ENCODE measurements around the gene CFAP77.

DNA sequence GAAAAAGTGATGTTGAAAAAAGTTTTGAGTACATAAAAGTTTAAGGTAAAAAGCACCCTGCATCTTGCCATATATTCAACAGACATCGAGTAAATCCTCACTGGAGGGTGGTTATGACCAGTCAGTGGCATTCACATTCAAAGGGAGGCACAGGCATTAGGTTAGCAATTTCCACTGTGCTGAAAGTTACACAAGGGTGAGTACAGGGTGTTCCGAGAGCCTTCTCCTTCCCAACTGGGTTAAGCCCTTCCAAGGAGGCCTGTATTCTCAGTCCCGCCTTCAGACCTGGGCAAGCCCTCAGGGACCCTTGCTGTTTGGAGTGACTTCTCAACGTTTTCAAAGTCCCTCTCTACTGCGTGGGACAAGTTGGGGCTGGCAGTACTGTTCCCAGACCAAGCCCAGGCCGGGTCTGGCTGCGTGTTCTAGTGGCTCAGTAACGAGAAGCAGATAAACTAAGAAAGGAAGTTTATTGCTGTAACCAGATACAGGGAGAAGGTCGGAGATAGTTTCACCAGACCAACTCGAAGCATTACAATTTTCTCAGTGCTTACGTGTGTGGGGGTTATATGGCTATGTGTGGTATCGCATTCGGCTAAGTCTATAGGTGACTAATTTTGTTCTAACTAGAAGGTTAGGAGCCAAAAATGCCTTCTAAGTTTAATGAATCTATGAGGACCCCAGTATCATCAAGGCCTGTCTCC is 42.2 kb upstream of the CFAP77 start:
- TF ChIP-seq TBP (optimal IDR thresholded peaks at IDR 0.05; ENCODE audit: low read depth, low read length) (no peak), EGR1 (conservative IDR thresholded peaks at IDR 0.05) (no peak), SIN3B (IDR thresholded peaks at IDR 0.05; ENCODE audit: low read depth) (no peak)
- TF ChIP-seq, protein P1, sequence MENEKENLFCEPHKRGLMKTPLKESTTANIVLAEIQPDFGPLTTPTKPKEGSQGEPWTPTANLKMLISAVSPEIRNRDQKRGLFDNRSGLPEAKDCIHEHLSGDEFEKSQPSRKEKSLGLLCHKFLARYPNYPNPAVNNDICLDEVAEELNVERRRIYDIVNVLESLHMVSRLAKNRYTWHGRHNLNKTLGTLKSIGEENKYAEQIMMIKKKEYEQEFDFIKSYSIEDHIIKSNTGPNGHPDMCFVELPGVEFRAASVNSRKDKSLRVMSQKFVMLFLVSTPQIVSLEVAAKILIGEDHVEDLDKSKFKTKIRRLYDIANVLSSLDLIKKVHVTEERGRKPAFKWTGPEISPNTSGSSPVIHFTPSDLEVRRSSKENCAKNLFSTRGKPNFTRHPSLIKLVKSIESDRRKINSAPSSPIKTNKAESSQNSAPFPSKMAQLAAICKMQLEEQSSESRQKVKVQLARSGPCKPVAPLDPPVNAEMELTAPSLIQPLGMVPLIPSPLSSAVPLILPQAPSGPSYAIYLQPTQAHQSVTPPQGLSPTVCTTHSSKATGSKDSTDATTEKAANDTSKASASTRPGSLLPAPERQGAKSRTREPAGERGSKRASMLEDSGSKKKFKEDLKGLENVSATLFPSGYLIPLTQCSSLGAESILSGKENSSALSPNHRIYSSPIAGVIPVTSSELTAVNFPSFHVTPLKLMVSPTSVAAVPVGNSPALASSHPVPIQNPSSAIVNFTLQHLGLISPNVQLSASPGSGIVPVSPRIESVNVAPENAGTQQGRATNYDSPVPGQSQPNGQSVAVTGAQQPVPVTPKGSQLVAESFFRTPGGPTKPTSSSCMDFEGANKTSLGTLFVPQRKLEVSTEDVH (IDR thresholded peaks at IDR 0.05; ENCODE audit: low read depth, partially characterized antibody): no peak

Measured in K562 (cell line).